ENCODE data around the gene RDH14. TPM values are rescaled to one million over a fixed set of nuclear protein-coding genes. Genes with fewer than 3 reads are reported as not detected.

Gene RDH14
- total RNA-seq = 10 to 100 TPM; 12.6 to 29.2 (median 18.5) TPM

- in situ Hi-C loops (cut with MboI; ENCODE audit: low pct_unique_long_range_greater_than_20kb in 2 of 9, low sequenced_read_pairs in 9 of 9, unreplicated experiment in 9 of 9) = no loop called here
- peak; percentile 84 to 97 (median 96) for ATAC-seq (replicated peaks in 6 of 8)
Measured at GRCh38 chr2:18560031-18560796, at the start of gene RDH14. Gene RDH14, minus strand, starts transcription at chr2:18560653. Its CDS starts 81 bp downstream, at chr2:18560572.

GRCh38 chr2:18610090-18610489, 49.6 kb upstream of the RDH14 start:
- no peak for ATAC-seq (replicated peaks in 6 of 8)
- no peak overlapping the region for H3K27ac ChIP-seq
- no peak overlapping the region for H3K4me3 ChIP-seq
- no peaks in the 10 kb centered on the region for H3K4me1 ChIP-seq (replicated peaks in 1 of 2)
- WGBS, 10 experiments = 0 to 80% (median 60%) methylated on average over 1 of the region's 1 CpG; no CpG with 5 or more reads in 5 of the 10 experiments
- in situ Hi-C loops (cut with MboI; ENCODE audit: low pct_unique_long_range_greater_than_20kb in 2 of 9, low sequenced_read_pairs in 9 of 9, unreplicated experiment in 9 of 9) = no loop called here

More at GRCh38 chr2:18560031-18560796, at the start of gene RDH14:
- peaks cover 12 to 21% of the 10 kb centered on the region in 2 donors for H3K4me1 ChIP-seq (replicated peaks in 1 of 2)
- 0% methylated on average over 6 of the region's 81 CpGs; no CpG with 5 or more reads in 9 of the 10 experiments for WGBS, 10 experiments
- H3K4me3 ChIP-seq = peak within 1 kb of the TSS; percentile 61 to 90 (median 84)
- H3K27ac ChIP-seq = peak within 1 kb of the TSS; percentile 90 to 93

- Histone ChIP-seq H3K27ac (no peak overlapping the region), H3K4me3 (no peak overlapping the region), H3K4me1 (replicated peaks in 1 of 2) (no peaks in the 10 kb centered on the region)
- ATAC-seq (replicated peaks in 6 of 8) = no peak
- in situ Hi-C loops (cut with MboI; ENCODE audit: low pct_unique_long_range_greater_than_20kb in 2 of 9, low sequenced_read_pairs in 9 of 9, unreplicated experiment in 9 of 9) = no loop called here
Measured at GRCh38 chr2:18605115-18605514, 44.7 kb upstream of the RDH14 start.

- in situ Hi-C loops (cut with MboI; ENCODE audit: low pct_unique_long_range_greater_than_20kb in 2 of 9, low sequenced_read_pairs in 9 of 9, unreplicated experiment in 9 of 9) = no loop called here
- H3K4me1 ChIP-seq (replicated peaks in 1 of 2) = no peaks in the 10 kb centered on the region
- H3K27ac ChIP-seq = no peak overlapping the region
- 61 to 100% (median 82%) methylated on average over 1 to 2 of the region's 2 CpGs; no CpG with 5 or more reads in 2 of the 10 experiments for WGBS, 10 experiments
- no peak overlapping the region for H3K4me3 ChIP-seq
- no peak for ATAC-seq (replicated peaks in 6 of 8)
Measured at GRCh38 chr2:18604531-18604885, 44.1 kb upstream of the RDH14 start.

- ATAC-seq (replicated peaks in 6 of 8) = peak in 1 of 8 experiments; percentile 77
- WGBS, 10 experiments = 50 to 100% (median 82%) methylated on average over 1 to 3 of the region's 3 CpGs
- no peak overlapping the region for H3K4me3 ChIP-seq
- in situ Hi-C loops (cut with MboI; ENCODE audit: low pct_unique_long_range_greater_than_20kb in 2 of 9, low sequenced_read_pairs in 9 of 9, unreplicated experiment in 9 of 9) = no loop called here
- H3K27ac ChIP-seq = no peak overlapping the region
- no peaks in the 10 kb centered on the region for H3K4me1 ChIP-seq (replicated peaks in 1 of 2)
Measured at GRCh38 chr2:18603854-18604530, 43.5 kb upstream of the RDH14 start.

- in situ Hi-C loops (cut with MboI; ENCODE audit: low pct_unique_long_range_greater_than_20kb in 2 of 9, low sequenced_read_pairs in 9 of 9, unreplicated experiment in 9 of 9) = no loop called here
- 67 to 100% (median 93%) methylated on average over 1 to 2 of the region's 2 CpGs; no CpG with 5 or more reads in 1 of the 10 experiments for WGBS, 10 experiments
- no peak for ATAC-seq (replicated peaks in 6 of 8)
- no peaks in the 10 kb centered on the region for H3K4me1 ChIP-seq (replicated peaks in 1 of 2)
- no peak overlapping the region for H3K4me3 ChIP-seq
- H3K27ac ChIP-seq = no peak overlapping the region
Measured at GRCh38 chr2:18602298-18602697, 41.8 kb upstream of the RDH14 start.

GRCh38 chr2:18600255-18600613, 39.8 kb upstream of the RDH14 start:
- Histone ChIP-seq H3K4me1 (replicated peaks in 1 of 2) (no peaks in the 10 kb centered on the region), H3K27ac (no peak overlapping the region), H3K4me3 (no peak overlapping the region)
- in situ Hi-C loops (cut with MboI; ENCODE audit: low pct_unique_long_range_greater_than_20kb in 2 of 9, low sequenced_read_pairs in 9 of 9, unreplicated experiment in 9 of 9) = no loop called here
- no peak for ATAC-seq (replicated peaks in 6 of 8)
- 72 to 100% (median 86%) methylated on average over 1 to 2 of the region's 2 CpGs; no CpG with 5 or more reads in 3 of the 10 experiments for WGBS, 10 experiments

- Histone ChIP-seq H3K4me3 (no peak overlapping the region), H3K27ac (no peak overlapping the region), H3K4me1 (replicated peaks in 1 of 2) (no peaks in the 10 kb centered on the region)
- WGBS, 10 experiments = 0 to 80% (median 38%) methylated on average over 2 of the region's 2 CpGs; no CpG with 5 or more reads in 2 of the 10 experiments
- in situ Hi-C loops (cut with MboI; ENCODE audit: low pct_unique_long_range_greater_than_20kb in 2 of 9, low sequenced_read_pairs in 9 of 9, unreplicated experiment in 9 of 9) = no loop called here
- peak in 3 of 8 experiments; percentile 86 to 99 (median 95) for ATAC-seq (replicated peaks in 6 of 8)
Measured at GRCh38 chr2:18599509-18600254, 39.2 kb upstream of the RDH14 start.

- in situ Hi-C loops (cut with MboI; ENCODE audit: low pct_unique_long_range_greater_than_20kb in 2 of 9, low sequenced_read_pairs in 9 of 9, unreplicated experiment in 9 of 9) = no loop called here
- Histone ChIP-seq H3K27ac (no peak overlapping the region), H3K4me3 (no peak overlapping the region), H3K4me1 (replicated peaks in 1 of 2) (no peaks in the 10 kb centered on the region)
- WGBS, 10 experiments = 3 to 100% (median 79%) methylated on average over 1 to 6 of the region's 6 CpGs; no CpG with 5 or more reads in 1 of the 10 experiments
- ATAC-seq (replicated peaks in 6 of 8) = no peak
Measured at GRCh38 chr2:18598848-18599484, 38.5 kb upstream of the RDH14 start.

- no peak for ATAC-seq (replicated peaks in 6 of 8)
- in situ Hi-C loops (cut with MboI; ENCODE audit: low pct_unique_long_range_greater_than_20kb in 2 of 9, low sequenced_read_pairs in 9 of 9, unreplicated experiment in 9 of 9) = no loop called here
- Histone ChIP-seq H3K4me3 (no peak overlapping the region), H3K4me1 (replicated peaks in 1 of 2) (no peaks in the 10 kb centered on the region), H3K27ac (no peak overlapping the region)
- WGBS, 10 experiments = 51 to 100% (median 81%) methylated on average over 2 to 5 of the region's 5 CpGs
Measured at GRCh38 chr2:18597618-18598017, 37.2 kb upstream of the RDH14 start.

GRCh38 chr2:18596993-18597392, 36.5 kb upstream of the RDH14 start:
- in situ Hi-C loops (cut with MboI; ENCODE audit: low pct_unique_long_range_greater_than_20kb in 2 of 9, low sequenced_read_pairs in 9 of 9, unreplicated experiment in 9 of 9) = no loop called here
- 65 to 100% (median 80%) methylated on average over 1 to 3 of the region's 3 CpGs; no CpG with 5 or more reads in 2 of the 10 experiments for WGBS, 10 experiments
- no peak overlapping the region for H3K4me3 ChIP-seq
- no peaks in the 10 kb centered on the region for H3K4me1 ChIP-seq (replicated peaks in 1 of 2)
- H3K27ac ChIP-seq = no peak overlapping the region
- no peak for ATAC-seq (replicated peaks in 6 of 8)

- in situ Hi-C loops (cut with MboI; ENCODE audit: low pct_unique_long_range_greater_than_20kb in 2 of 9, low sequenced_read_pairs in 9 of 9, unreplicated experiment in 9 of 9) = no loop called here
- Histone ChIP-seq H3K4me1 (replicated peaks in 1 of 2) (no peaks in the 10 kb centered on the region), H3K4me3 (no peak overlapping the region), H3K27ac (no peak overlapping the region)
- 29 to 100% (median 86%) methylated on average over 1 of the region's 1 CpG; no CpG with 5 or more reads in 2 of the 10 experiments for WGBS, 10 experiments
- ATAC-seq (replicated peaks in 6 of 8) = no peak
Measured at GRCh38 chr2:18593496-18593895, 33.0 kb upstream of the RDH14 start.

GRCh38 chr2:18592372-18592771, 31.9 kb upstream of the RDH14 start:
- in situ Hi-C loops (cut with MboI; ENCODE audit: low pct_unique_long_range_greater_than_20kb in 2 of 9, low sequenced_read_pairs in 9 of 9, unreplicated experiment in 9 of 9) = no loop called here
- H3K27ac ChIP-seq = no peak overlapping the region
- no peak overlapping the region for H3K4me3 ChIP-seq
- H3K4me1 ChIP-seq (replicated peaks in 1 of 2) = no peaks in the 10 kb centered on the region
- no peak for ATAC-seq (replicated peaks in 6 of 8)
- WGBS, 10 experiments = 61 to 100% (median 89%) methylated on average over 1 to 2 of the region's 2 CpGs; no CpG with 5 or more reads in 3 of the 10 experiments

All from motor neuron (in vitro differentiated cells).